ELR (cell line): ENCODE measurements around the gene MMGT1.
"Not testable (repeated sequence)": the region's sequence is repeated elsewhere in the genome, so short reads cannot be mapped to it uniquely, and the experiment has no call there.

Experiments used
- DNase-seq: peaks from one replicate; pipeline ENCODE4 v3.0.0-alpha.2; 2015; ENCODE audit warnings: low read depth

The MMGT1 gene

GRCh38 chrX:135923353-135923752 lies 50.4 kb downstream of the MMGT1 start:
- peak; percentile 2 for DNase-seq

GRCh38 chrX:135920516-135920915 lies 53.3 kb downstream of the MMGT1 start:
- not testable (repeated sequence) for DNase-seq

- no peak for DNase-seq
These were observed 59.4 kb downstream of the MMGT1 start for GRCh38 chrX:135914404-135914803.
